Measurements from ENCODE around the gene SLC4A3. TPM values are rescaled to one million over a fixed set of nuclear protein-coding genes. Genes with fewer than 3 reads are reported as not detected.

The SLC4A3 gene
- total RNA-seq, 4 donors from 2014 or later, result 0.34 to 2.1 (median 0.90) TPM

GRCh38 chr2:219611866-219612576 is 15.4 kb upstream of the SLC4A3 start:
- no peak for TF ChIP-seq POLR2A (IDR thresholded peaks at IDR 0.05)
- TF ChIP-seq CTCF (IDR thresholded peaks at IDR 0.05), result no peak
- intact Hi-C loops (cut with DNase I; ENCODE audit: low total_unique reads), result no loop called here
- WGBS, 2 donors, result 79 to 82% methylated on average over 11 to 12 of the region's 12 CpGs
- DNase-seq (ENCODE audit: low spot score in 2 of 2), result no peak
- no peak overlapping the region for H3K4me3 ChIP-seq (ENCODE audit: low read depth, poor library complexity, severe bottlenecking)

GRCh38 chr2:219612577-219613286 is 14.7 kb upstream of the SLC4A3 start:
- WGBS, 2 donors, result 88 to 93% methylated on average over 14 to 15 of the region's 15 CpGs
- intact Hi-C loops (cut with DNase I; ENCODE audit: low total_unique reads), result no loop called here
- no peak overlapping the region for H3K4me3 ChIP-seq (ENCODE audit: low read depth, poor library complexity, severe bottlenecking)
- no peak for TF ChIP-seq POLR2A (IDR thresholded peaks at IDR 0.05)
- no peak for TF ChIP-seq CTCF (IDR thresholded peaks at IDR 0.05)
- DNase-seq (ENCODE audit: low spot score in 2 of 2), result no peak

- TF ChIP-seq CTCF (IDR thresholded peaks at IDR 0.05) (no peak), POLR2A (IDR thresholded peaks at IDR 0.05) (no peak)
- WGBS, 2 donors, result 96 to 99% methylated on average over 9 of the region's 11 CpGs
- intact Hi-C loops (cut with DNase I; ENCODE audit: low total_unique reads), result no loop called here
- no peak overlapping the region for H3K4me3 ChIP-seq (ENCODE audit: low read depth, poor library complexity, severe bottlenecking)
- DNase-seq (ENCODE audit: low spot score in 2 of 2), result no peak
Observed at GRCh38 chr2:219613461-219614070, 13.9 kb upstream of the SLC4A3 start.

GRCh38 chr2:219614076-219614860 is 13.2 kb upstream of the SLC4A3 start:
- no peak overlapping the region for H3K4me3 ChIP-seq (ENCODE audit: low read depth, poor library complexity, severe bottlenecking)
- intact Hi-C loops (cut with DNase I; ENCODE audit: low total_unique reads), result no loop called here
- TF ChIP-seq POLR2A (IDR thresholded peaks at IDR 0.05), result no peak
- no peak for TF ChIP-seq CTCF (IDR thresholded peaks at IDR 0.05)
- 70 to 72% methylated on average over 11 of the region's 11 CpGs for WGBS, 2 donors
- no peak for DNase-seq (ENCODE audit: low spot score in 2 of 2)

- intact Hi-C loops (cut with DNase I; ENCODE audit: low total_unique reads), result no loop called here
- no peak overlapping the region for H3K4me3 ChIP-seq (ENCODE audit: low read depth, poor library complexity, severe bottlenecking)
Observed at GRCh38 chr2:219615036-219615435, 12.4 kb upstream of the SLC4A3 start.

More at GRCh38 chr2:219615036-219615435, 12.4 kb upstream of the SLC4A3 start:
- DNase-seq (ENCODE audit: low spot score in 2 of 2), result no peak
- TF ChIP-seq POLR2A (IDR thresholded peaks at IDR 0.05) (no peak), CTCF (IDR thresholded peaks at IDR 0.05) (no peak)
- 87 to 93% methylated on average over 11 of the region's 11 CpGs for WGBS, 2 donors

Data from lower leg skin (tissue), 4 donors.